Brain microvascular endothelial cell (primary cell): Measurements from ENCODE around the gene DNAJB4.

Source experiments
- DNase-seq: peaks from one replicate; pipeline ENCODE4 v3.0.0-alpha.2; 2020
- H3K27ac ChIP-seq: fragments of 250-450 bp; sonication (Bioruptor Pico); 2 replicates; pipeline ENCODE4 v1.5.1; 2020; ENCODE audit warnings: mild to moderate bottlenecking, moderate library complexity
- H3K27me3 ChIP-seq: fragments of 250-450 bp; sonication (Bioruptor Pico); replicated peaks from 2 replicates; pipeline ENCODE4 v1.5.1; 2020; ENCODE audit warnings: mild to moderate bottlenecking
- H3K36me3 ChIP-seq: fragments of 250-450 bp; sonication (Bioruptor Pico); replicated peaks from 2 replicates; pipeline ENCODE4 v1.5.1; 2020; ENCODE audit warnings: mild to moderate bottlenecking
- H3K4me3 ChIP-seq: 2 replicates; pipeline ENCODE4 v1.5.1; 2011; ENCODE audit warnings: low read depth, mild to moderate bottlenecking, control low read depth, low read length, moderate library complexity
- in situ Hi-C: cut with HindIII; loops from 2 replicates; pipeline ENCODE4 v1.10.0; 2017; ENCODE audit warnings: low sequenced_read_pairs, low pct_ligation_motif_present
- TF ChIP-seq, protein P1 (sequence below): IDR thresholded peaks from 2 replicates; pipeline ENCODE4 v1.5.1; 2011; ENCODE audit warnings: low read depth, mild to moderate bottlenecking, moderate library complexity, low read length, control low read depth, inconsistent platforms; ENCODE audit errors: missing control alignments

DNAJB4 gene

DNA sequence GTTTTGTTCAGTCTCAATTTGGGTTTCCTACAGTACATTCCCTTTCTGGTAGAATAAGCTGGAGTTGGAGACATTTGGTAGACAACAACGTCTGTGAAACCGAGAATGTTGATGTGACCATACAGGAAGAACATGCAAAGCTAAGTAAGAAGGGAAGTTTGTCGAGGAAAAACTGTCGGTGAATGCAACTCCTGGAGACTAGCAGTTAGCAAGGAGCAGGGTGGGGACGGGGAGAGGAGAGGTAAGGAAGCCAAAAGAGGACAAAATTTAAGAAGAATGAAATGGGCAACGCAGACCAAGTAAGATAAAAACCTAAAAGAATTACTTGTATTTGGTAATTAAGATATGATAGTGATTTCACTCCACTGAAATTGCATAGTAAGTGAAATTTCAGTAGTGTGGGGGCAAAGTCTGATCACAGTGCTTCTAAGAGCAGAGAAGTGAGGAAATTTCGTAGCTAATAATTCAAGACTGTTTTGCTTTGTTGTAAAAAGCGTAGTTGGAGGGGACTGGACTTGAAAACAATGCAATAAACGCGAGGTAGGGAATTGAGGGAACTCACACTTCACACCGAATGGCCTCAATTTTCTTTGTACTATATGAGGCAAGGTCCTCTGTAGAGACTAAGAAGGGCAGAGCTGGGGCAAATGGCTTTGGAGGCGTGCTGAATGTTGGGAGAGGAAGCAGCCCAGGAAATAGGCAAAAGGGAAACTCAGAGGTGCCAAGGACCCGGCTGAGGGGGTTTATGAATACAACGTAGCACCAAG, 40.2 kb downstream of the DNAJB4 start:
- H3K27ac ChIP-seq = no peak overlapping the region
- H3K27me3 ChIP-seq = no peaks in the 10 kb centered on the region
- H3K4me3 ChIP-seq = no peak overlapping the region
- no peaks in the 10 kb centered on the region for H3K36me3 ChIP-seq
- TF ChIP-seq, protein P1, sequence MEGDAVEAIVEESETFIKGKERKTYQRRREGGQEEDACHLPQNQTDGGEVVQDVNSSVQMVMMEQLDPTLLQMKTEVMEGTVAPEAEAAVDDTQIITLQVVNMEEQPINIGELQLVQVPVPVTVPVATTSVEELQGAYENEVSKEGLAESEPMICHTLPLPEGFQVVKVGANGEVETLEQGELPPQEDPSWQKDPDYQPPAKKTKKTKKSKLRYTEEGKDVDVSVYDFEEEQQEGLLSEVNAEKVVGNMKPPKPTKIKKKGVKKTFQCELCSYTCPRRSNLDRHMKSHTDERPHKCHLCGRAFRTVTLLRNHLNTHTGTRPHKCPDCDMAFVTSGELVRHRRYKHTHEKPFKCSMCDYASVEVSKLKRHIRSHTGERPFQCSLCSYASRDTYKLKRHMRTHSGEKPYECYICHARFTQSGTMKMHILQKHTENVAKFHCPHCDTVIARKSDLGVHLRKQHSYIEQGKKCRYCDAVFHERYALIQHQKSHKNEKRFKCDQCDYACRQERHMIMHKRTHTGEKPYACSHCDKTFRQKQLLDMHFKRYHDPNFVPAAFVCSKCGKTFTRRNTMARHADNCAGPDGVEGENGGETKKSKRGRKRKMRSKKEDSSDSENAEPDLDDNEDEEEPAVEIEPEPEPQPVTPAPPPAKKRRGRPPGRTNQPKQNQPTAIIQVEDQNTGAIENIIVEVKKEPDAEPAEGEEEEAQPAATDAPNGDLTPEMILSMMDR = no peak
- no peak for DNase-seq
- in situ Hi-C loops = no loop called here

DNA sequence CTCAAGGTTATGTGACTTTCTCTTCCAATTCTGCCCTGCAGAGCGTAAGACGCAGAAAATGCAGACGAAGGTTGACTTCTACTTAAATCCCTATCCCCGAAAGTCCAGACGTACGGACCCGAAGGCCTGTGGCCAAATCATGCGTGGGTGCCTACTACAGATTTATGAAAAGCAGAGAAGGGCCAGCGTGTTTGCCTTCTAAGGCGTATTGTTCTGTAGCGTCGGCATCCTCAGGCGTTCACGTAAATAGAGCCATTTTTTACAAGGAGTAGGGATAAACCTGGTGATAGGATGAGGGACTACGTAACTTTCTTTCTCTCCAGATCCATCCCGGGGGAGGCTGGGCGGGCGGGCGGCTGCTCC, 40.8 kb downstream of the DNAJB4 start:
- Histone ChIP-seq H3K27ac (no peak overlapping the region), H3K4me3 (peak overlapping the region; percentile 63), H3K27me3 (no peaks in the 10 kb centered on the region), H3K36me3 (no peaks in the 10 kb centered on the region)
- no peak for DNase-seq
- in situ Hi-C loops = no loop called here
- TF ChIP-seq, protein P1 = no peak

DNA sequence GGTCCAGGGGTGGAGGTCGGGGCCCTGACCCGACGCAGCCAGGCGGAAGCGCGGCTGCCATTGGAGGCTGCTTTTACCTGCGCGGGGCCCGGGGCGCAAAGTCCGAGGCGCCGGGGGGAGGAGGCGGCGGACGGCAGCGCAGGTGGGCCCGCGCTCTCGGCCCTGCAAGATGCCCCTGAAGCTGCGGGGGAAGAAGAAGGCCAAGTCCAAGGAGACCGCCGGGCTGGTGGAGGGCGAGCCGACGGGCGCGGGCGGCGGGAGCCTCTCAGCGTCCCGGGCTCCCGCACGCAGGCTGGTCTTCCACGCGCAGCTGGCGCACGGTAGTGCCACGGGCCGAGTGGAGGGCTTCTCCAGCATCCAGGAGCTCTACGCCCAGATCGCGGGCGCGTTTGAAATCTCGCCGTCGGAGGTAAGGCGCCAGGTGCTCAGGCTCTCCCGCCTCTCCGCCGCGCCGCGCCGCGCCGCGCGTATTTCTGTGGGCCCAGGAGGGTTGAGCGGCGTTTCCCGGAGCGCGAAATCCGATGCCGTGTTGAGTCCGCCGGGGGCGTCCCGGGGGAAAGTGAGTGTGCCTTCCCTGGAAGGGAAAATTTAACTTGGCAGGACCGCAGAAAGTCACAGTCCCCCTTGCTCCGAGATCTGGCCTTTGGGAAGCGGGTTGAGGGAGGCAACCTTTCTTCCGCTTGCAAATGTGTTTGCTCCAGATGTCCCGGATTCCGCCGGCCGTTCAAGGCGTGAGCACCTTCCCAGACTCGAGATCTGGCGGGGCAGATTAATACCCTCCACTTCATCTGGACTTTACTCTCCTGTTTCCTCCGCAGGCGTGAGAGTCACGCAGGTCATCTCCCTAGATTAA, 41.4 kb downstream of the DNAJB4 start, which contains the start of gene GIPC2:
Gene GIPC2 (plus strand): TSS at position 41 of the 853 bp plus-strand sequence. CDS start 129 bp downstream, at position 170.
- Histone ChIP-seq H3K4me3 (peak within 1 kb of the TSS; percentile 63), H3K27me3 (no peaks in the 10 kb centered on the region), H3K36me3 (no peaks in the 10 kb centered on the region), H3K27ac (no peak within 1 kb of the TSS)
- DNase-seq = no peak
- in situ Hi-C loops = no loop called here
- TF ChIP-seq, protein P1 = peak; percentile 8

DNA sequence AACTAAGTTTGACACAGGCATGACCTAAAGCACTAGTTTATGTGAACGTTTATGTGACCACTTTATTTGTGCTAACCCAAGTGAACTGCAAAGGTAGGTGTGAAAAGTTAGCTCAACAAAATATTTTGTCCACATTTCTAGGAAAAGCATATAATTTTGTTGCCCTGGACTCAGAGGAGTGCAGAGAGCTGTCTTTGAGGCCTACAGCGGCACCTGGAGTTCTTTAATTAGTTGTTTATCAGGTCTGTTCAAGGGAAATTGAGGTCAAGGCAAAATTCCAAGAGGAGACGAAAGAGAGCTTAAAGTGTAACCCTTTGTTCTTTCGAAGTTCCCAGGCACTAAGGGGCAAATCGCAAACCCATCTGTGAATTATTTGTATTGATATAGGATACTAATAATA, 42.4 kb downstream of the DNAJB4 start:
- no peak for DNase-seq

DNA sequence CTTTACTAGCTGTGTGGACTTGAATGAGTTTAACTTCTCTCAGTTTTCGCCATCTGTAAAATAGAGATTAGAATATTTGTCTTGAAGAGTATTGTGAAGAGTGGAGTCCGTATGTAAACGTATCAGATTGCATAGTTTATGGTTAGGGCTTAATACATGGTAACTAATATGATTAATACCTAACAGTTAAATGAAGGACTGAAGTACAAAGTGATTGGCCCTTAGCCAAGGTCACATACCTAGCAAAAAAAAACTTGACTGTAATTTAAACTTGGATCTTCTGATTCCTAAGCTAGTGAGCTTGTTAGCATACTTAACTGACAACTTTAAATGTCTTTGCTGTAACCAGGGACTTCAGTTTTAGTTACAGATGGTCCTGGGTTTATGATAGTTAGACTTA, 42.9 kb downstream of the DNAJB4 start:
- H3K4me3 ChIP-seq = no peak overlapping the region
- in situ Hi-C loops = no loop called here
- no peaks in the 10 kb centered on the region for H3K27me3 ChIP-seq
- TF ChIP-seq, protein P1 = no peak
- no peak overlapping the region for H3K27ac ChIP-seq
- no peaks in the 10 kb centered on the region for H3K36me3 ChIP-seq
- DNase-seq = no peak

More for the DNA sequence above, 42.4 kb downstream of the DNAJB4 start:
- Histone ChIP-seq H3K36me3 (no peaks in the 10 kb centered on the region), H3K4me3 (no peak overlapping the region), H3K27ac (no peak overlapping the region), H3K27me3 (no peaks in the 10 kb centered on the region)
- TF ChIP-seq, protein P1 = no peak
- in situ Hi-C loops = no loop called here
